ENCODE data around the gene STARD13.
A peak's percentile ranks its signal among the peaks of the same experiment; 100 is the strongest.
"Not testable (repeated sequence)": the region's sequence is repeated elsewhere in the genome, so short reads cannot be mapped to it uniquely, and the experiment has no call there.

The STARD13 gene

DNA sequence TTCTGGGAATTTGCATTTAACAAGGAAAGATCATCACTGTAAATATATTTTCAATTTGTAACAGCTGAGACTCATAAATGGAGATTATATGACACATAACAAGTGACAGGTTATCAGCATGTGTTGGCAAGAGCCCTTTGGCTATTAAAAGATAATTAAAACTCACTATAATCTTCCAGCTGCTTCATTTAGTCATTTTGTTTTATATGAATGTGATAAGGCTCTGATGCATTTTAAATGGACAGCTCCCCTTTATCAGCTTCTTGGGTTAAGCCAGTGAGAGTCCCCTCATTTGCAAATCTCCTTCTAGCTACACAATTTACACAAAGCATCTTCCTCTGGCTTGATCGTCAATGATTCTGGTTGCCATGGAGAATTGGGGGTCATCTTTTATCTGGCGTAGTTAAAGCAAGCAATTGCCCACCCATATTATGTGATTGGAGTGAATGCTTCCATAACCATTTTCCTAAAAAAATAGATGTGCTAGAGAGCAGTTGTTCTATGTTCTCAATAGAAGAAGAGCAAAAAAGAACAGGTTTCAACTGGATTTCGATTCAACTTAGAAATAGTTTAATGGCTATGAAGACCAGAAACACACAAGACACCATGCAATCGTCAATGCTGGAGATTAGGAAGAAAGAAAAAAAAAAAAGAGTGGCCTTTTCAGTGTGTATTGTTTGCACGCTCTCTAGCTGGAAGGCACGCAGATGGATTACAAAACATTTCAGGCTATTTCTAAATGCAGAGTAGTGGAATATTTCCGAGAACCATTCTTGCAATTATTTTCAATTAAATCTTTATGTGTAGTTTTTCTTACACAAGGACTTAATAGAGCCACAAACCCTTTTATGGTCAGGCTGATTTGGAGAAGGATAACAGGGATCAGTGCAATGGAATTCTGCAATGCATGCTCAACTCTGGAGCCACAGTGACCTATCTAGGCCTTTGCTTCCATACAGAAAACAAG is 27.4 kb downstream of the STARD13 start:
- DNase-seq (ENCODE audit: low read depth): no peak

DNA sequence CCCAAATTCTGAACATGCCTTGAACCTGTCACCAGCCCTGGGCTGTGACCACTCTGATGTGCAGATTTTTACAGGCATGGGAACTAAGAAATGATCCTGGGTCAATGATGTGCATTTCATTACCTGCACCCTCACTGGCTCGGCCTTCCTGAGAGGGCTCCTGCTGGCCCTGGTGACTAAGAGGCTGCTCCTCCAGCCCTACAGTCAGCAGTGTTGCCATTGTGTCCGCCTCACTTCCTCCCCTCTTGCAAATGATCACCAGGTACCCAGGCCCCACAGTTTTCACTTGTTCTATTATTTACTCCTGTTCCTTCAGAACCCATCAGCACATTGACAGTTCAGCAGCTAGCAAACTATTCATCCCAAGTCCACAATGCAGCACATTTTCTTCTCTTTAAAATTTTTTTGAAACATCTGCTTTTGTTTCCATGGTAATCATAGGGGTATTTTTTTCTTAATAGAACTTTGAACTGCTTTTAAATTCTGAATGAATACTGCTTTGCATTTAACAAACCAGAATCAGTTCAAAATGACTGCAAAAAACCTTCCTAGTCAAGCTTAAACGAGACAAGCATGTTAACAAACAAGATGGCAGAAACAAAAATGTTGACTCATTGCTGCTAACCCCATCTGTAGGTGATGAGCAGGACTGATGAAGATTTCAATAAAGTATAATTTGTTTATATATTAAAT is 29.3 kb downstream of the STARD13 start:
- DNase-seq (ENCODE audit: low read depth): no peak

DNA sequence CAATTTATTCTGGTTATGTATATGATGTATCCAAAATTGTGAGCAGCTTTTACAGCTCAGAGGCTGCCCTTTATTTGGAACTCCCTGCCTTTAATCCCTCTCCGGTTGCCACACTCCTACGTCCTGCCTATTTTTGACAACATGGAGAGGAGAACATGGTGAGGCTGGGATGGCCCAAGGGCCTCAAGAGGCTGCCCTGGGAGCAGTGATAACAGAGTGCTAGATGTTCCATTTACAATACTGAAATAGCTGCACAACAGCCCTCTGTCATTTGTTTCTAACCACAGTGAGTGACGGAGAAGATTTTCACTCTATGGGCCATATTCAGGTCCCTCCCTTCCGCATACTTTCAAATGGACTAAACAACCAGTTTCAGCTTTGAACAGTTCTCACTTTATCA is 33.4 kb downstream of the STARD13 start:
- no peak for DNase-seq (ENCODE audit: low read depth)

DNA sequence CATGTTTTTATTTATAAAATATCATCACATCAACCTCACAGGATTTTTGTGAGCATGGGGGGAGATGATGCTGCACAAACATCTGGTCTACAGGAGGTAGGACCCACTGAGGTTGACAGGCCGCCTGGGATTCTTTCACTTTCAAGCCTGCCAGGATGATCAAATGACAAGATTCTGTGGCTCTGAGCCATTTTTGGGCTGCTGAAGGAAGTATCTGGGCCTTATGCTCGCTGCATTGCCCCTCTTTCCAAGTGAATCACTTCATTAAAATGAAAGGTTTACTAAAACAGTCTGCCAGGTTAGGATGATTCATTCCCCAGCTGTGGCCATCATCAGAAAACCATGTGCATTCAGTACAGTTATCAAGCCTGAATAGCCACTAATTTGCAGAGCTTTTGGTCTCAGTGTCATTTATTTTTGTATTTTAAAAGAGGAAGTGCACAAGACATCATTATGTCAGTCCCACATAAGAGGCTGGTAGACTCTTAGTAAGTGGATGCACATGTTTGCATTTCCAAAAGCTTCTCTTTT is 34.4 kb downstream of the STARD13 start:
- peak; percentile 60 for DNase-seq (ENCODE audit: low read depth)

DNA sequence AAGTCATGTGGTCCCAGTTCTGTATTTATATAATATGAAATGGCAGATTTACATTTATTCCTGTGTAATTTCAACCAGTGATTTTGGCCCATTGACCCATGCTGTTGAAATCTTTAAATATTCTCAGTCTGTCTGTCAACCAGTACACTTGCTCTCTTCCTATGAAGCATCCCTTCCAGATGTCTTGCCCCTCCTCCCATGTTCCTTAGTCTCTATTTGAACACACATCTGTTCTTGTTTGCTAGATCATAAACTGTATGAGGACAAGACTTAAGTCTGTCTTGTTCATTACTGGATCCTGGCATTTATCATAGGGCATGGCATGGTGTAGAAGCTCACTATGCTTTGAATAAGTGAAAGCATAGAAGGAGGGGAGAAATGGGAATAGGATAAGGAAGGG is 34.9 kb downstream of the STARD13 start:
- DNase-seq (ENCODE audit: low read depth): no peak

DNA sequence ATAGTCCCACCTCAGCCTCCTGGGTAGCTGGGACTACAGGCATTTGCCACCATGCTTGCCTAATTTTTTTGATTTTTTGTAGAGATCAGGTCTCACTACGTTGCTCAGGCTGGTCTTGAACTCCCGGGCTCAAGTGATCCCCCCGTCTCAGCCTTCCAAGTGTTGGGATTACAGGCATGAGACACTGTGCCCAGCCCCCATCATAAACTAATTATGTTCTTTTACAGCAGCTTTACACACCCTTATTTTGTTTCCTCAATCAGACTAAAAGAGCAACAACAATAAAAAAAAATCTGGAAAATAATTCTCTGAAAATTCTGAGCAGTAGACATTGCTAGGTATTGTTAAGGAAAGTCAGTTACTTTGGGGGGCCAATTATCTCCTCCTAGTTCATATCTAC is 35.7 kb downstream of the STARD13 start:
- no peak for DNase-seq (ENCODE audit: low read depth)

DNA sequence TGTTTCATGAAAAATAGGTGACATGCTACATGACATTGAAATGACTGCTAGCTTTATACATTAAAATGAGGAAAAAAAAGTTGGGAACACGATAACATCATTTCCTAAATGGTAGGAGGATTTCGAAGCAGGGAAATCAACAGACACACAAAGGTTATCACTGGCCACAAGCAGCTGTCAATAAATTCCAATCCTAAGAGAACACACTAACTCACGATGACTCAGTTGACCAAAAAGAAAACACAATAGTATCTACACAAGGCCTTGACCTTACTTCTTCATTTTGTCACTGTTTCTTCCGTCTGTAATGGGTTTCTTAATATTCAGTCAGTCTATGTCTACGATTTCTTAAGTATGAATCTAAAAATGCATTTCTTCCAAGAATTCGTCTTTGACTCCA is 36.5 kb downstream of the STARD13 start:
- DNase-seq (ENCODE audit: low read depth): no peak

DNA sequence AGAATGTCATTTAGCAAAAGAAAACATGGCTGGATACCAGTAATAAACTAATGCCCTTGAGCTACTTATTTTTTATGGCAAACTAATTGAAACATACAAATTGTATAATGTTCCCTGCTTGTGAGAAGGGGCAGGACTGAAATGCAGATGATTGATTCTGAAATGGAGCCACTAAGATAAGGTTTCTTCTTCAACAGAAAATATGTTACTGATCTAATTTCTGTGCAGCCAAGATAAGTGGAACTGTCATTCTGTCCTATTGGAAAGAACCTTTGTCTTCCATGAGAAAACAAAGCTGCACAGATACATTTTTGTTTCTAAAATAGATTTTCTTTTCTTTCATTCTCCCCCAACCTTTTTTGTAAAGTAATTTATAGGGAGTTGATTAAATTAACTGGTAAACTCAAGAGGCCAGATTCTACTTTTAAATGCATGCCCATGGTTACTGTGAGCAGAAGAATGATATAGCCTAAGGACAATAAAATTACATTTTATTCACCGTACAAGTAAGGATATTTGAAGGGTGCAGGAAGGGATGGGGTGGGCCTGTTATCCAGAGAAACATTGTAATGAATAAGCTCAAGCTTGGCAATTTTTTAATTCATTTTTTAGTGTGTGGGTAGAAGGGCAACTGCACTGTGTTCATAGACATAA is 39.9 kb downstream of the STARD13 start:
- DNase-seq (ENCODE audit: low read depth): no peak

DNA sequence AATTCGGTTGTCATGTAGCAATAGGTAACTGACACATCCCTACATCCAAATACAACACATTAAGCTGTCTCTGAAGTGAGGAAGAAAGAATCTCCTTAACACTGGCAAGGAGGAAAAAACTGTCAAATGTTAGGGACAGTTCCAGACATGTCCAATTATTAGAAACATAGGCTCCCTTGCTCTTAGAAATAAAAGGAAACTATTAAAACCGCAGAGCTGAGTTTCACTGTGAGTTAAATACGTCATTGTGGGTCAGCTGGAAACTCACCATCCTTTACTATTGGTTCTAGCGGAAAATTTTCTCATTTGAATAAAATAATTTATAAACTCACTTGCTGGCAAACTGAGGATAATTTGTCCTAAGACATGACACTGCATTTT is 40.7 kb downstream of the STARD13 start:
- DNase-seq (ENCODE audit: low read depth): no peak

DNA sequence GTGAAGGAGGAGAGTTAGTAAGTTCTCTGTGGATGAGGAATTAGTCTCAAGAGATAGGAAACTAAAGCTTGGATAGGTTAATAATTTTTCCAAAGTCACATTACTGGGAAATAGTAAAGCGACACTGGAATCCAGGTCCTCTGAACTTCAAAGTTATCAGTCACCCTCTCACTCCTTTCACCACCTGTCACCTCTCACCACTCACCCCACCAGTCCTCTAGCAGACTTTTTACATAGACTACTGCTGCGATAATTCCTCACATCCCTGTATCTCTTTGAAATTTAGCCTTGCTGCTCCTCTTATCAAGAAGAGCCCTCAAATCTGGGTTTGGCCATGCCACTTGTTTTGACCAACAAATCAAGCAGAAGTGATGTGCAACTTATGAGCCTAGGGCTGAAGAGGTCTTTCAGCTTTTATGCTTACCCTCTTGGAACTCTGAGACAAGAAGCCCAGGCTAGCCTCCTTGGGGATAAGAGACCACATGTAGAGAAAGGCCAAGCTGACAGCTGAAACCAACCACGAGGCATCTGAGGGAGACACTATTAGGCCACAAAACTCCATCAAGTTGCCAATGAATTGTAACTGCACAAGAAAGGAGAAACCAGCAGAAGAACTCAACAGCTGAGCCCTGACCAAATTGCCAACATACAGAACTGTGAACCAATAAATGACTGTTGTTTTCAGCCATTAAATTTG is 41.2 kb downstream of the STARD13 start:
- DNase-seq (ENCODE audit: low read depth): no peak

DNA sequence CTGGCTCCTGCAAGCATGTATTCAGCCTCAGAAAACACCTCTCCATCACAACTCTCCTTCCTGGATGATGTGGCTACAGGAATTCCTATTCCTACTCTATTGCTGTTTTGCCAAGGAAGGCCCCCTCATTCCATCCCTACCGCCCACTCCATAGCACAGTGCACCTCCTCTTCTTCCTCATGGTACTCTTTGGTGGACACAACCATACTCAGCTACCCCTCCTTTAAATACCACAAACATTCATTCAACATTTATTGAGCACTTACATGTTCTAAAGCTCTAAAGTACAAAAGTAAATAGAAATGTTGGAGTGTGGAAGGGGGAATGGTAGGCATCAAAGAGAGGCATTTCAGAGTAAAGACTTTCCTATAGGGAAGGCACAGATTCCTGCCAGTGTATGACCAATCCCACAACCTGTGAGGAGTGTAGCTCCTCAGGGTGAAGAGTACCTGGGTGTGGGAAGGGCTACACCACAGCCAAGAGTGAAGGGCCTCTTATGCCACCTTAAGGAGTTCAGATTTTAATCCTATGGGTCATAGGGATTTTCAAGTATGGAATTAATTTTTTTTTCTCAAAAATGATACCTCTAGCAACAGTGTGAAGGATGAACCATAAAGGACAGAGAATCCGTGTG is 42.5 kb downstream of the STARD13 start:
- DNase-seq (ENCODE audit: low read depth): no peak

DNA sequence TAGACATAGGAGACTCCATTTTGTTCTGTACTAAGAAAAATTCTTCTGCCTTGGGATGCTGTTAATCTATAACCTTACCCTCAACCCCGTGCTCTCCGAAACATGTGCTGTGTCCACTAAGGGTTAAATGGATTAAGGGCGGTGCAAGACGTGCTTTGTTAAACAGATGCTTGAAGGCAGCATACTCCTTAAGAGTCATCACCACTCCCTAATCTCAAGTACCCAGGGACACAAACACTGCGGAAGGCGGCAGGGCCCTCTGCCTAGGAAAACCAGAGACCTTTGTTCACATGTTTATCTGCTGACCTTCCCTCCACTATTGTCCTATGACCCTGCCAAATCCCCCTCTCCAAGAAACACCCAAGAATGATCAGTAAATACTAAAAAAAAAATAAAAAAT is 43.2 kb downstream of the STARD13 start:
- DNase-seq (ENCODE audit: low read depth): not testable (repeated sequence)

DNA sequence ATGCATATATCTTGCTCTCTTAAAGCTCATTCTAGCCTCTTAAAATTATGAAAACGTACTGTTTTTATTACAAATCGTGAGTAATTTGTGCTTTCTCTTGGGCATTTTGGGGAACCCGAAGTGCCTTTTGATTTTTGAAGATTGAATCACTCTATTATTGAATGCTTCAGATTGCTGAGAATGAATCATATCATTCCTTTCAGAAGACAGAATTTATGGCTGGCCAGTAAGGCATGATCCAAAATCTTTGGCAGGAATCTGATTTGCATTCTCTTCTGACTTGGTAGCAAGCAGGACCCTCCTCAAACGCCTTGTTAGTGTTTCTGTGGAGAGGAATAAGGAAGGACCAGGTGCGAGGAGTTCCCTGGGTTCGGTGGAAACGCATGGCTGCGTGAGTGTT is 49.5 kb downstream of the STARD13 start:
- peak; percentile 66 for DNase-seq (ENCODE audit: low read depth)

DNA sequence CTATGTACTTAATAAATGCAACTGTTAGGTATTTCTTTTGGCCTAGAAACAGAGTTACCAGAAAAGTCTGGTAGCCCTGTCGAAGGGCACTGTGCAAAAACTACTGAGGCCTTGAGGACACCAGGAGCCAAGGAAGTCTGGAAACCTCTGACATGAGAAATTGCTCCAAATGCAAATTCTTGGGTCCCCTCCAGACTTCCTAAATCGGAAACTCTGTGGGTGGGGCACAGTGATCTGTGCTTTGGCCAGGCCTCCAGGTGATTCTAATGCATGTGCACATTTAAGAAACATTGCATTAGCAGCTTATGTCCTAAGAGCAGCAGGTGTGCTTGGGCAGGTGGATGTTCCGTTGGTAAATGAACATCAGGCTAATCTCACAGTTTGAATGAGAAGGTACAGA is 50.0 kb downstream of the STARD13 start:
- no peak for DNase-seq (ENCODE audit: low read depth)

DNA sequence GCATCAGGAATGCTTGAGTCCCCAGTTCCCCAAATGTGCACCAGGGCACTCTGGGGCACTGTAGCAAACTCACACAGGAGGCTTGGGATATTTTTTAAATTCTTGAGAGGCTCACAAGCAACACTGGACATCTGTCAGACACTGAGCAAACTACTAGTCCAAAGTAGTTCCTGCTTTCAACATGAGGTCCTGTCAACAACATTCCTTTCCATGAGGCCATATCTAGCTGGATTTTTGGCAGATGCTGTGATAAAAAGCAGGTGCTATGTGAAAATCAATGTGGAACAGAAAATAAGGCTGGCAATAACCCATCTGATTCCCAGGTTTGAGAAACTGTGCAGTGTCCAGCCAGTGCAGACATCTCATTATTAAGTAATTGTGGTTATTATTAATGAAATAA is 50.5 kb downstream of the STARD13 start:
- no peak for DNase-seq (ENCODE audit: low read depth)

DNA sequence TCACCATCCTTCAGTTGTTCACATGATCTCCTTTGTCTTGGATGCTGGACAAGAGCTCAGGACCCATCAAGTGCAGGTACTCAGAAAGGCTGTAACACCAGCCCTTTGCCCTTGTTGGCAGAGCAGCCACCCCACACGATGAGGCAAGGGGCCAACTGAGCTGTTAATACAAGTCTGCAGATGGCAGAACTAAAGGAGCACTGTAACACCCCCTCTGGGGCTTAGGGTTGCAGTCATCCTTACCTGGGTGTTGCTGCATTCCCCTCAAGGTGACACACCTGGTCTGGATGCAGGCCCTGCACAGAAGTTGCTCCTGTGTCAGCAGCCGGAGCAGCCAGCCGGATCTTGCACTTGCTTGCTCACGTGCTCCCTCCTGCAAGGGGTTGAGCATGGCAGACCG is 52.0 kb downstream of the STARD13 start:
- DNase-seq (ENCODE audit: low read depth): no peak

DNA sequence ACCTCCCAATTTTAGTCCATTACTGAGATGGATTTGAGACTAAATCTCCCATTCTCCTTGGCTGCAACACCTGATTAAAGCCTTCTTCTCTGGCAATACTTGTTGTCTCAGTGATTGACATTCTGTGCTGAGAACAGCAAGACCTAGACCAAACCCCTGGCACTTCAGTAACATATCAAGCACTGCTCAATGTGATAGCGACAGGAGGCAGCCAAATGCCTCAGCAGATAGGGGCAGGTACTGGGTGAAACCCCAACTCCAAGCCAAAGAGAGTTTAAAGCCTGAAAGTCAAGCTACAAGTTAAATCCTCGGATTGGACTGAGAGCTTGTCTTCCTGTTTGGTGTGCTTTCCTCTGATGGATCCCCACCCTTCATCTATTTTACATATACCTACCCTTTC is 52.7 kb downstream of the STARD13 start:
- DNase-seq (ENCODE audit: low read depth): no peak

DNA sequence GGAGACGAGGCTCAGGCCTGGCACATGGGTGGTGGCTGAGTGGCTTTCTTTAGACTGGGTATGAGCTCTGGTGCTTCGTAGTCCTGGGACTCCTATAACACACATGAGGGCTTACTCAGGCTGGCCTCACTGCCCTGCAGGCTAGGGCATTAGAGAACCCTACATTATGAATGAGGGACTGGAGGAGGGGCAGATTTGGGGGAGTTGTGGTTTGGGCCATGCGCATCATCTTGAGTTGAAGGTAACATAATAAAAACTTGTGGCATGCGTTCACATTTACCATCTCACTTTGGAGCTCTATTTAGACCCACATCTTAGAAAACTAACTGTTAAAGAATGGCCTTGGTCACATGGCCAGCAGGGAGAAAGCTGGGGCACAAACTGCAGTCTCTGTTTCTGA is 54.2 kb downstream of the STARD13 start:
- no peak for DNase-seq (ENCODE audit: low read depth)

DNA sequence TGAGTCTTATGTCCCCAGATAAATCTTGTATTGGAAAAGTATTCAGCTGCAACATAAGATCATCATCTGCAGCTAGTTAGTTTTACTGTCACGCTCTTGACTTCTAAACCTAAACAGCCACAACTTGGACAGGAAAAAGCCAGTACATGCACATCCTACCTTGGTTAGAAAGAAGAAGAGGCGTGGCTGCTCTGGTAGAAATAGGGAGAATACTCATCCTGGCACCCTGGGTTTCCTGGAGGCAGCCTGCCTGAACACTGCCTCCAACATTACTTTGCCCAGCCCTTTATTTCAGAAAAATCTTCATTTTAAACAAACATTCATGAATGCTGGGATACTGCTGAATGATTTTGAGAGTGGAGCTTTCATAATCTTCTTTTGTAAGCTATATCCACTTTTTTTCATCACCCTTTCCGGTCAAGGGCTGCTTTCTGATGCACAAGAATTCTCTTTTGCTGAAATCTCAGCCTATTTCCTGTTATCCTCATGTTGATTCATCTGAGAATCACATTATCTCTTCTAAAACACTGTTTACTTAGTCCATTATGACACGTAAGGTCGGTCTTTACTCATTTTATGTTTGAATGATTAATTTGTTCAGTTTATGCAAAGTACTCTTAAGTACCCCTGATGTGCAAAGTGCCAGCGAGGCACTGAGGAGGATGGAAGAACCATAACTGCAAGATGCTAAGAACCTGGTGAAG is 55.2 kb downstream of the STARD13 start:
- peak; percentile 43 for DNase-seq (ENCODE audit: low read depth)

DNA sequence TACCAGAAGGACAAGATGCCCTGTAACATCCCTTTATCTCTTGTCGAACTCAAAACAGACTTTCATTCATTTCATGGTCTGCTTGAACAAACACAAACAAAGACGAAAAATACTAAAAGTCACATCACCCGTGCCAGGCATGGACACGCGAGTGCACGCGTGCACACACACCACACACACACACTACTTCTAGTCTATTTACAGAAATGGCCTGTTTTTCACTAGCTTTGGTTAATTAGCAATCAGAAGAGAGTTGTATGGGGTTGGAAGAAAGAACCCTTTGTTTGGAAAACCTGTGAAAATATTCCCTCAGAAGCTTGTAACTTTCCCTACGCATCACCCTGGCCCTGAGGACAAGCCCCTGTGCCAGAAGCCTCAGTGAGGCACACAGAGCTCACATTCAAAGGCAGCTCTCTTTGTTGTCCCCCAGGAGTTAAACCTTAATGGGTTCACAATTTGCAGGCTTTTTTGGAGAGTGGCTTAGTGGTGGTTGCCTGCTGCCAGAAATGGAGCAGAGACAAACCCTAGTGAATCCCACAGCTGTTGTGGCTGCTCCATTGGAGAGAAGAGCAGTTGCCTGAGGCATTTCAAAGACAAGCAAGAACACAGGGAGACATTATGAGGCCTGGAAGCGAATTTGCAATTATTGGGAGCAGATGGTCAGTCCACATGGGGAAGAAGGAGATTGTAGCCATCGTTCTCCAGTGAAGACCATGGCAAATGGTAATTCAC is 55.9 kb downstream of the STARD13 start:
- DNase-seq (ENCODE audit: low read depth): no peak

Measured in stromal cell of bone marrow (primary cell).